Neural cell (in vitro differentiated cells): Measurements from ENCODE around the gene TMEM125.

Experiments
- CTCF ChIP-seq: fragments of 450-650 bp; IDR thresholded peaks from 2 replicates; pipeline ENCODE4 v1.5.1; 2014; ENCODE audit warnings: antibody characterized with exemption, mild to moderate bottlenecking, moderate library complexity; ENCODE audit not compliant: poor library complexity, severe bottlenecking
- EP300 ChIP-seq: fragments of 450-650 bp; conservative IDR thresholded peaks from 2 replicates; pipeline ENCODE4 v1.6.1; 2014; ENCODE audit warnings: antibody characterized with exemption, mild to moderate bottlenecking, moderate library complexity; ENCODE audit not compliant: poor library complexity, severe bottlenecking
- EZH2 ChIP-seq: fragments of 200-600, 300-800 bp; shearing (Covaris generic), sonication (generic); IDR thresholded peaks from 2 replicates; pipeline ENCODE4 v1.6.1; 2014; ENCODE audit warnings: antibody characterized with exemption, low read length, borderline replicate concordance, mild to moderate bottlenecking; ENCODE audit not compliant: insufficient read depth, poor library complexity, severe bottlenecking
- TAF1 ChIP-seq: IDR thresholded peaks from 2 replicates; pipeline ENCODE4 v1.6.1; 2012; ENCODE audit warnings: low read depth
- TF ChIP-seq, protein P1 (sequence below): IDR thresholded peaks from 2 replicates; pipeline ENCODE4 v1.6.1; 2012; ENCODE audit warnings: borderline replicate concordance

DNA sequence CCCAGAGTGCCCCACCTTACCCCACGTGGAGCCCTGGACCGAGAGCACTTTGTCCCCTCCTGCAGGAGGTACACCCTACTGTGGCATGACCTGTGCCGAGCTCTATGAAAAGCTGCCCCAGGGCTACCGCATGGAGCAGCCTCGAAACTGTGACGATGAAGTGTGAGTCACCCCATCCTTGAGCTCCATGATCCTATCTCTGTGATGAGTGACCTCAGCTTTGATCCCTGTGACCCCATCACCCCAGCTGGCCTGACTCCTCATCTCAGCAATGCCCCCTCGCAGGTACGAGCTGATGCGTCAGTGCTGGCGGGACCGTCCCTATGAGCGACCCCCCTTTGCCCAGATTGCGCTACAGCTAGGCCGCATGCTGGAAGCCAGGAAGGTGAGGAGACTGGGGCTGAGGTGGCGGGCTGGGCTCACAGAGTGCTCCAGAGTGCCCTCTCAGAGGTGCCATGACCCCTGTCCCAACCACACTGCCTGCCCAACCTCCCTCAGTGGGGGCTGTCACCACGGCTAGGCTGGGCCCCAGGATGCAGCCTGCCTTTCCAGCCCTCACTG is 51.6 kb downstream of the TMEM125 start:
- TF ChIP-seq CTCF (no peak), EZH2 (no peak), EP300 (no peak), TAF1 (no peak)
- TF ChIP-seq, protein P1, sequence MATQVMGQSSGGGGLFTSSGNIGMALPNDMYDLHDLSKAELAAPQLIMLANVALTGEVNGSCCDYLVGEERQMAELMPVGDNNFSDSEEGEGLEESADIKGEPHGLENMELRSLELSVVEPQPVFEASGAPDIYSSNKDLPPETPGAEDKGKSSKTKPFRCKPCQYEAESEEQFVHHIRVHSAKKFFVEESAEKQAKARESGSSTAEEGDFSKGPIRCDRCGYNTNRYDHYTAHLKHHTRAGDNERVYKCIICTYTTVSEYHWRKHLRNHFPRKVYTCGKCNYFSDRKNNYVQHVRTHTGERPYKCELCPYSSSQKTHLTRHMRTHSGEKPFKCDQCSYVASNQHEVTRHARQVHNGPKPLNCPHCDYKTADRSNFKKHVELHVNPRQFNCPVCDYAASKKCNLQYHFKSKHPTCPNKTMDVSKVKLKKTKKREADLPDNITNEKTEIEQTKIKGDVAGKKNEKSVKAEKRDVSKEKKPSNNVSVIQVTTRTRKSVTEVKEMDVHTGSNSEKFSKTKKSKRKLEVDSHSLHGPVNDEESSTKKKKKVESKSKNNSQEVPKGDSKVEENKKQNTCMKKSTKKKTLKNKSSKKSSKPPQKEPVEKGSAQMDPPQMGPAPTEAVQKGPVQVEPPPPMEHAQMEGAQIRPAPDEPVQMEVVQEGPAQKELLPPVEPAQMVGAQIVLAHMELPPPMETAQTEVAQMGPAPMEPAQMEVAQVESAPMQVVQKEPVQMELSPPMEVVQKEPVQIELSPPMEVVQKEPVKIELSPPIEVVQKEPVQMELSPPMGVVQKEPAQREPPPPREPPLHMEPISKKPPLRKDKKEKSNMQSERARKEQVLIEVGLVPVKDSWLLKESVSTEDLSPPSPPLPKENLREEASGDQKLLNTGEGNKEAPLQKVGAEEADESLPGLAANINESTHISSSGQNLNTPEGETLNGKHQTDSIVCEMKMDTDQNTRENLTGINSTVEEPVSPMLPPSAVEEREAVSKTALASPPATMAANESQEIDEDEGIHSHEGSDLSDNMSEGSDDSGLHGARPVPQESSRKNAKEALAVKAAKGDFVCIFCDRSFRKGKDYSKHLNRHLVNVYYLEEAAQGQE, result no peak
